GM18951 (cell line): ENCODE measurements around the gene RGP1.

Experiments used
- POLR2A ChIP-seq: IDR thresholded peaks from 4 replicates; pipeline ENCODE4 v1.6.1; 2011; ENCODE audit warnings: mild to moderate bottlenecking; ENCODE audit not compliant: insufficient read length, insufficient read depth; ENCODE audit errors: extremely low read depth
- in situ Hi-C: fragments of 300-500 bp; cut with MboI; formaldehyde crosslinking; loops from one replicate; pipeline ENCODE4 v1.12.0; 2022; ENCODE audit warnings: low sequenced_read_pairs, mixed read lengths, inconsistent platforms; ENCODE audit not compliant: unreplicated experiment

Gene RGP1

GRCh38 chr9:35760651-35761050 lies 11.6 kb downstream of the RGP1 start:
- in situ Hi-C loops, result no loop called here
- TF ChIP-seq POLR2A, result no peak

GRCh38 chr9:35763181-35763580 lies 14.1 kb downstream of the RGP1 start:
- in situ Hi-C loops, result no loop called here
- TF ChIP-seq POLR2A, result no peak

DNA sequence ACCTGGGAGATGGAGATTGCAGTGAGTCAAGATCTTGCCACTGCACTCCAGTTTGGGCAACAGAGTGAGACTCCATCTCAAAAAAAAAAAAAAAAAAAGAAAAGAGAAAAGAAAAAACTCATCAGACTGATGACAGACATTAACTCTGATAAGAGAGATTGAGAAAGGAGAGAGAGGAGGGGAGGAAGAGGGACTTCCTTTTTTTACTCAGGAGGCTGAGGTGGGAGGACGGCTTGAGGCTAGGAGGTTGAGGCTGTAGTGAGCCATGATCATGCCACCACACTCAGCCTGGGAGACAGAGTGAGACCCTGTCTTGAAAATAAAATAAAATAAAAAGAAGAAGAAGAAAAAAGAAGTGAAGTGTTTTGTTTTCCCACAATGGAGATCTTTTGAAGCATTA lies 14.7 kb downstream of the RGP1 start:
- TF ChIP-seq POLR2A, result no peak
- in situ Hi-C loops, result no loop called here

DNA sequence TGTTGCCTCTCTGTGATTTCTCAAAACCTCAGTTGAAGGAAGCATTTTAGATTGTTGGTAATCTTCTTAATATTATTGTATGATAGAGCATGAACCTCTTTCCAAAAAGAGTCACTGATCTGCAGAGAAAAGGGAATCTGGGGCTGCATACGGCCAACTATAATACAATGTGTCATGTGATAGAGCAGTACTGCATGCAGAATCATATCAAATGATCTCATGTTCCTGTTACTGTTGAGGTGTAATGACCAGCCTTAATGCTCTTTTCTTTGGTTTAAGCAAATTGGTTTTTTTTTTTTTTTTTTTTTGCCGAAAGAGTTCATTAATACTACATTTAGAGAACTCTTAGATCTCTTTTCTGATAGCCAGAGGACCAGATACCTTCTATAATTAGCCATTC lies 17.9 kb downstream of the RGP1 start:
- TF ChIP-seq POLR2A, result no peak

GRCh38 chr9:35767458-35767857 lies 18.4 kb downstream of the RGP1 start:
- no peak for TF ChIP-seq POLR2A
- in situ Hi-C loops, result no loop called here

More for the DNA sequence above, 17.9 kb downstream of the RGP1 start:
- in situ Hi-C loops, result no loop called here

DNA sequence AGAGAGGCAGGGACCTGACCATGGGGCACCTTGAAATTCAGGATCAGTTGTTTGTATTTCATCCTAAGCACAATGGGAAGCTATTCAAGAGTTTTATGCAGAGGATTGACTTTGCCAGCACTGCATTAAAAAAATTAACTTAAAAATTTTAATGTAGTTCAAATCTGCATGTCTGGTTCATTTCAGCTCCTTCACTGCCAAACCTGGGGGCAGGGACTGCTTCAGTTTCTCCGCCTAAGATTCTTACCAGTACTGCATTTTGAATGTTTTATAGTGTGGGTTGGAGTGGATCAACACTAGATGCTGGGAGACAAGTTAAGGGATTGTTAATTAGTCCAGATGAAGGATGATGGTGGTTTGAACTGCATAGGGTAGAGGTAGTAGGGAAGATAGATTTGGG lies 20.7 kb downstream of the RGP1 start:
- in situ Hi-C loops, result no loop called here
- TF ChIP-seq POLR2A, result no peak

- in situ Hi-C loops, result no loop called here
- TF ChIP-seq POLR2A, result no peak
These were observed 22.0 kb downstream of the RGP1 start for GRCh38 chr9:35771075-35771433.

DNA sequence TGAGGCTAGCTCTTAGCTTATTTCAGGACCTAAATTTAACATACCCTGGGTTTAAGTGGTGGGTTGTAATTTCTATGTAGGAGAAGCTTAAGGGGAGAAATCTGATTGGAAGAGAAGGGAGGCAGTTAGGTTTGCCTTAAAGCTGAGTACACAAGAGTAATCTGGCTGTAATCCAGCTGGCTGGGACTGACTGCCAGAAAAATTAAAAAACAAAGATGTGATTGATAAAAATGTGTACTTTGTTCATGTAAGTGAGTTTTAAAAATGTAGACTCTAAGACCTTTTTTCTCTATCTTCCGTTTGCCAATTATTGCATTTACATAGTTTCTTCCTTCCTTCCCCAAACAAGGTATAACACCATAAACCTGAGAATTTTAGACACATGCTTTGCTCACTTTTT lies 22.4 kb downstream of the RGP1 start:
- in situ Hi-C loops, result no loop called here
- TF ChIP-seq POLR2A, result no peak

DNA sequence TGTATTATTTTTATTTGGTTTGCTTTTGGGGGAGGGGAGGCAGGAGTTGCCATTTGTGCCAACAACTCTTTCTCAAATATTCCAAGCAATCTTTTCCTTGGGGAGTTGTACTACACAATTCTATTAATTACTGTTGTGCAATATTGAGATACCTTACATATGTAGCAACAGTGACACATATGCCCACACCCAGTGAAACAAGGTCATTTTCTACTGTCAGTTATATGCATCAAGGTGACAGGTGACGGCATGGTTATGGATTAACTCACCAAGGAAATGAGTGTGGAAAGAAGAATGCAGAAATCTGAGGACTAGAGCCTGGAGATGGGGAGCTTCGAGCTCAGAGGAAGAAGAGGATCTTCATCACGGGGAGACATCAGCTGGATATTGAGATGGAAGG lies 22.9 kb downstream of the RGP1 start:
- no peak for TF ChIP-seq POLR2A
- in situ Hi-C loops, result no loop called here

DNA sequence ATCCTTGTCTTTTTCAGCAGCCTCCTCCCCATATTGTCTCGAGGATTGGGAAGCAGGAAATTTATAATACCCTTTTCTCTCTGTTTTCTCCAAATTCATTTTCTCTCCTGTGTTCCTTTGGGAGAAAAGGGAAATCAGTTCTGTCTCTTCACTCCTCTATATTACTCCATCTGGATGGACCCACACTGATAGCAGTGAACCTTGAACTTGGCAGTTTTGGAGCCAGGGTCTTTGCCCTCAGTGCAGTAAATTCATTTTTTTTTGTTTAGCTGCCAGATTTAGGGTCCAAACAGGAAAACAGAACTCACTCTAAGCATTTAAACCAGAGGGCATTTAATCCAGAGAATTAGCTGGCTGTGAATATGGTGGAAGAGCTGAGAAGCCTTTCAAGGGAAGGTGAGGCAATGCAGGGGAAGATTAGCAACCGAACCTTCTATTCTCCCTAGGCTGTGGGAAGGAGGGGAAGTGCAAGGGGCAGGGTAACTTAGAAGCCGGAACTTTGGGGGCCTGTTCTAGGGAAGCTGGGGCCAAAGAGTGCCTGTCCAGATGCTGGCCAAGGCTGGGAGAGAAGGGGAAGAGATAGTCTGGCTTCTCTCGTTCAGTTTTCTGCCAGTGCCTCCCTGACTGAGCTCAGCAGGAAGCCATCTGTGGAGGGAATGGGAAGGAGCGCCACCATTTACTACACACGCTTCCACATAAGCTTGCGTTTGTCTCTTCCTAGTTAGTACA lies 26.0 kb downstream of the RGP1 start:
- no peak for TF ChIP-seq POLR2A
- in situ Hi-C loops, result loop anchor here (25.0 kb wide), 1 partner anchor 112 kb away; no protein-coding TSS in a partner anchor

GRCh38 chr9:35776018-35776417 lies 26.9 kb downstream of the RGP1 start:
- in situ Hi-C loops, result loop anchor here (25.0 kb wide), 1 partner anchor 111 kb away; no protein-coding TSS in a partner anchor
- no peak for TF ChIP-seq POLR2A

- no peak for TF ChIP-seq POLR2A
- in situ Hi-C loops, result loop anchor here (25.0 kb wide), 1 partner anchor 109 kb away; no protein-coding TSS in a partner anchor
These were observed 29.4 kb downstream of the RGP1 start for GRCh38 chr9:35778496-35778895.

DNA sequence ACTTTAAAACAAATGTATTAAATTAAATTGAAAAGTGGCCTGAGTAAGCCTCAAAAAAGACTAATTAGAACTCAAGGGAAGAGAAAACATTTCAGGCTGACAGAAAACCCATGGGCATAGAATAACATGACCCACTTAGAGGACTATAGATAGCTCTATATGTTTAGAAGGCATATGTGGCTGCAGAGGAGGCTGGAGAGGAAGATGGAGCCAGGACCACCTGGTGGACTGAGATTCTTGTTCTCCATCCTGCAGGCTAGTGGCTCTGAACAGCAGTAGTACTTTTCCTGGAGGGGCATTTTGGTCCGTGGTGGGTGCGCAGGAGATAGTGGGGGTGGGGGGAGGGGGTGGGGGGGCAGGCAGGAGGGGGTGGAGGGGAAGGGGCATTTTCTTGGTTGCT lies 32.0 kb downstream of the RGP1 start:
- in situ Hi-C loops, result loop anchor here (25.0 kb wide), 1 partner anchor 106 kb away; no protein-coding TSS in a partner anchor

DNA sequence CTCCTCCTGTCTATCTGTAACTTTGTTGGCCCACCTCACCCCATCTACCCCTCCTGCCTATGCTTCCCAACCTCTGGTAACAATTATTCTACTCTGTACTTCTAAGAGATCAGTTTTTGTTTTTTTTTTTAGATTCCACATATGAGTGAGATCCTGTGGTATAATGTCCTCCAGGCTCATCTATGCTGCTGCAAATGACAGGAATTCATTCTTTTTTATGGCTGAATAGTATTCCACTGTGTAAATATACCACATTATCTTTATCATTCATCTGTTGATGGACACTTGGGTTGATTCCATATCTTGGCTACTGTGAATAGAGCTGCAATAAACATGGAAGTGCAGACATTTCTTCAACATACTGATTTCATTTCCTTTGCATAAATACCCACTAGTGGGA lies 34.3 kb downstream of the RGP1 start:
- in situ Hi-C loops, result loop anchor here (25.0 kb wide), 1 partner anchor 104 kb away; no protein-coding TSS in a partner anchor
- no peak for TF ChIP-seq POLR2A

More for the DNA sequence above, 32.0 kb downstream of the RGP1 start:
- TF ChIP-seq POLR2A, result no peak
